CD4-positive, alpha-beta T cell treated with Interleukin-21 for 1 hour (primary cell): ENCODE measurements around the gene MRAS.
"Not testable (repeated sequence)": the region's sequence is repeated elsewhere in the genome, so short reads cannot be mapped to it uniquely, and the experiment has no call there.

ENCODE experiments used
- DNase-seq: peaks from one replicate; pipeline ENCODE4 v3.0.0-alpha.2; 2020

MRAS gene

GRCh38 chr3:138450704-138451424, 102.5 kb downstream of the MRAS start:
- no peak for DNase-seq

DNA sequence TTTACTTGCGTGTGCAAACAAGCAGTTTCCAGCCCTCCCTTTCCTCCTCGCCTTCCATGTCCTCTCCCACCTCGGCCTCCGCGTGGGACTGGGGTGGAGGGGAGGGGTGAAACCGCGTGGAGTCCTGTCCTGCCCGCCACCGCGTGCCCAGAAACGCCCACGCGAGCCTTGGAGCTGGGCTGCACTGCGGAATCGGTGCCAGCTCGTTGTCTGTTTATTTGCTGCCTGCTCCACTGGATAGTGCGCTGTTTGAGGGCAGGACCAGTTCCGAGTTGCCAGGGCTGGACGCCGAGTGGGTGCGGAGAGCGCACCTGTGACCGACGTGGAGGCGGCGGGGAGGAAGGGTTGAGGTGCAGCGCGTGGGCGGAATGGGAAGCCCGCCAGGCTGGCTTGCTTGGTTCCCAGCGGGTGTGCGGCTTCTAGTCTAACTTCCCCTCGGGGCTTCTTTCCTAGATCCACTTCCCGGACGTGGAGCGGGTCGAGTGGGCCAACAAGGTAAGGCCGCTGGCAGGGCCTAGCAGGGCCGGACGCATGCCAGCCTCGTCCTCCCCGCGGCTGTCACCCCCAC, 103.3 kb downstream of the MRAS start:
- no peak for DNase-seq

DNA sequence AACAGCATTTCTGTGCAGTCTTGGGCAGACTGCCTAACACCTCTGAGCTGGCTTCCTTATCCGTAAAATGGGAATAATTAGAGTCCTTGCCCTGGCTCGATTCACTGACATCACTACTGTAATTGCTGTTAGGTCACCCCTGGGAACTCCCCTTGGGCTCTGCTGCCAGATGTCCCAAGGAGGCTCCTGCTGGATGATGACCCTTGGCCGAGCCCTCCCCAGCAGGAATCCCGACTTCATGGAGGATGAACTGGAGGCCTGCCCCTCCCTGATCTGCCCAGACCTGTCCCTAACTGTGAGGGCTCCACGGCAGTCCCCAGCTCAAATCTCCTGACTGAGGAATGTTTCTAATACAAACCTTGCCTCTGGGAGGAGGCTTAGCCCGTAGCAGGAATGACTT, 104.1 kb downstream of the MRAS start:
- DNase-seq: no peak

DNA sequence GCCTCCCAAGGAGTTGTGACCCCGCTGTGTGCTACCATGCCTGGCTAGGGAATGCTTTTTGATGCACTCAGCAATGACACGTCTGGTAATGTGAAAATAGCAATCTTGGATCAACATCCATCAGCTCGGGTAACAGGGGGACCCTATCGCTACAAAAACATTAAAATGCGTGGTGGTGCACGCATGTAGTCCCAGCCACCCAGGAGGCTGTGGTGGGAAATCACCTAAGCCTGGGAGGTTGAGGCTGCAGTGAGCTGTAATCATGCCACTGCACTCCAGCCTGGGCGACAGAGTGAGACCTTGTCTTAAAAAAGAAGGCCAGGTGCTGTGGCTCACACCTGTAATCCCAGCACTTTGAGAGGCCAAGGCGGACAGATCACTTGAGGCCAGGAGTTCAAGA, 105.6 kb downstream of the MRAS start:
- DNase-seq: not testable (repeated sequence)
